ENCODE measurements around the gene ZFP36.

Gene ZFP36

DNA sequence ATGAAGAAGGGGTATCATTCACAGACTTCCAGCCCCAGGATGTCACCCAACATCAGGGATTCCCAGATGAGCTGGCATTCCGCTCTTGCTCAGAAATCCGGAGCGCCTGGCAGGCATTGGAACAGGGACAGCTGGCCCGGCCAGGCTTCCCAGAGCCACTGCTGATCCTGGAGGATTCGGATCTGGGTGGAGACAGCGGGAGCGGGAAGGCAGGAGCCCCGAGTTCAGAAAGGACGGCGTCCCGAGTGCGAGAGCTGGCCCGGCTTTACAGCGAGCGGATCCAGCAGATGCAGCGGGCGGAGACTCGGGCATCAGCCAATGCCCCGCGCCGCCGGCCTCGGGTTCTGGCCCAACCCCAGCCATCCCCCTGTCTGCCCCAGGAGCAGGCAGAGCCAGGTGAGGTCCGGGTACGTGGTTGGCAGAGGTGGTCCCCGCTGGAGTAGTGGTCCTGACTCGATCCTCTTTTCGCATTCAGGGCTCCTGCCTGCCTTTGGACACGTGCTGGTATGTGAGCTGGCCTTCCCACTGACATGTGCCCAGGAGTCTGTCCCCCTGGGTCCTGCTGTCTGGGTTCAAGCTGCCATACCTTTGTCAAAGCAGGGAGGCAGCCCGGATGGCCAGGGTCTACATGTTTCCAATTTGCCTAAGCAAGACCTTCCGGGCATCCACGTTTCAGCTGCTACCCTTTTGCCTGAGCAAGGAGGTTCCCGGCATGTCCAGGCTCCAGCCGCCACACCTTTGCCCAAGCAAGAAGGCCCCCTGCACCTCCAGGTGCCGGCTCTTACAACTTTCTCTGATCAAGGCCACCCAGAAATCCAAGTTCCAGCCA is 16.8 kb downstream of the ZFP36 start:
- no peak for FAIRE-seq

DNA sequence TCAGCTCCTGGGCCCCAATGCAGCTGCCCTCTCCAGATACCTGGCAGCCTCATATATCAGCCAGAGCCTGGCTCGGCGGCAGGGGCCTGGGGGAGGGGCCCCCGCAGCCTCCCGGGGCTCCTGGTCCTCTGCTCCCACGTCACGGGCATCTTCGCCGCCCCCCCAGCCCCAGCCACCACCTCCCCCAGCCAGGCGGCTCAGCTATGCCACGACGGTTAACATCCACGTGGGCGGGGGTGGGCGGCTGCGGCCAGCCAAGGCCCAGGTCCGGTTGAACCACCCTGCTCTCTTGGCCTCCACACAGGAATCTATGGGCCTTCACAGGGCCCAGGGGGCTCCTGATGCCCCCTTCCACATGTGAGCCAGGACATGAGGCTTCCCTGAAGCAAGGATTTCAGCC is 18.3 kb downstream of the ZFP36 start:
- no peak for FAIRE-seq

DNA sequence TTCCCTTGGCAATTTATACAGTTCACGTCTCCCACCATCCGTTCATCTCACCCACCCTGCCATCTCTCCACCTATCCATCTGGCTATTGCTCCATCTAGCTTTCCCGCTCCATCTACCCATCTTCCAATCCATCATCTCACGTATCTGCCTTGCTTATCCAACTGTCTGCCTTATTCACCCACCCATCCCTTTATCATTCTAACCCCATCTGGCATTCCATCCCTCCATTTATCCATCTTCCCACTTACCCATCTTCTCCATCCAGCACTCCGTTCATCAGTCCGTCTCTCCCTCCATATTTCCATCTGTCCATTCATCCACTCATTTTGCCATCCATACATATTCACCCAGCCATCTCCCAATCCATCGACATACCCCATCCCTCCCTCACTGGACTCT is 19.1 kb downstream of the ZFP36 start:
- FAIRE-seq: no peak

DNA sequence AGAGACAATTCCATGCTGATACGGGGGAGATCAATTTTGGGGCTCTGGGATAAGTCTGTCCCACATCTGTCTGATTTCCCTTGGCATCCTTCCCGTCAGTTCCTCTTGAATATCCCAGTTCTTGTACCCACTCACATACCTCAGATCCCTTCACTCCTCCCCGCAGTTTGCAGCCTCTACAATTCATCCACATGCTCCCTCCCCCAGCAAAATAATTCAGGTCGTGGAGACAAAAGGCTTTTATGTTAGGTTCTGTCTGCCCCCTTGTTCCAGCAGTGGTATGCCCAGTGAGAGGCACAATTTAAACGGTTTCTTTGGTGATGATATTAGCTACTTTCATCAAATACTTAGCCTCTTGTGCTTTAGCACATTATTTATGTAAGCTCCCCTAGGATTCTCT is 19.5 kb downstream of the ZFP36 start:
- no peak for FAIRE-seq

DNA sequence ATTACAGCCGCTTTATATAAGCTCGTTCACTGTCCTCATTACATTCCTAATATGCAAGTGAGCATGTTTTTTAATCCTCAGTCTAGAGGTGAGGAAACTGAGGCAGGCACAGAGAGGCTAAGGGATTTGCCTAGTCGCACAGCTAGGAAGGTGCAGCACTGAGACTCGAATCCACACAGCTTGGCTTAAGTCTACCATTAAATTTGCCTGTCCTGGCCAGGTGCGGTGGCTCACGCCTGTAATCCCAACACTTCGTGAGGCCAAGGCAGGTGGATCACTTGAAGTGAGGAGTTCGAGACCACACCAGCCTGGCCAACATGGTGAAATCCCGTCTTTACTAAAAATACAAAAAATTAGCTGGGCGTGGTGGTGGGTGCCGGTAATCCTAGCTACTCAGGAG is 21.1 kb downstream of the ZFP36 start:
- FAIRE-seq: no peak

DNA sequence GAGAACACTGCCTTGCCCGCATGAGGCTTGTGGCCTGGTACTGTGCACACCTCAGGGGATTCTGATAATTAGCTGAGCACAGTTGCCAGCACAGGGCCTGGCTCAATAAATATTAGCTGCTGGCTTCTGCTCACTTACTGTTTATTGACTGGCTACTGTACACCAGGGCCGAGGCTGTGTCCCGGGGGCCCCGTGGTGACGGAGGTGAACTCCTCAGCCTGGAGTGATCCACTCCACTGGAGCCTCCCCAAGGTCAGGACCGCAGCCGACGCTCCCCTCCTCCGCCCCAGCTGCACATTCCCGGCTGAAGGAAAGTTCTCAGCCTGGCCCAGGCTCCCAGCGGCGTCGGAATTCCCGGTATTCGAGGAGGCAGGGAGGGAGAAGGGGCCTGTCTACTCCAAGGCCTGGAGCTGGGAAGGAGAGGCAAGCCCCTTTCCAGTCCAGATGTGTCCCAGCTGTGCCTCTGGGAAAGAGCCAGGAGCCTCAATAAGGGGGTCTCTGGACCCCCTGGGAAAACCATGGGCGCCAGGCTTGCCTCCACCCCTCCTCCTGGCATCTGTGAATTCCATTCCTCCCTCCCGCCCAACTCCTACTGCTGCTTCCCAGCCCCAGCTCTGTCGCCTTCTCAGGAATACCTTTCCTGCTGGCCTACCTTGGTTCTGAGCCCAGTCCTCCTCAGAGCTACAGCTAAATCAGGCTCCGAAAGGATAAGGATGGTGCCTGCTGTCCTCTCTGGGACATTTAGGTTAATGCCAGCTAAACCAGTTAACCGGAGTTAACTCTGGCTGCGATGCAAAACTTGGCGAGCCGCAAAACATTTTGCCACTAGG is 21.9 kb downstream of the ZFP36 start:
- FAIRE-seq: no peak

DNA sequence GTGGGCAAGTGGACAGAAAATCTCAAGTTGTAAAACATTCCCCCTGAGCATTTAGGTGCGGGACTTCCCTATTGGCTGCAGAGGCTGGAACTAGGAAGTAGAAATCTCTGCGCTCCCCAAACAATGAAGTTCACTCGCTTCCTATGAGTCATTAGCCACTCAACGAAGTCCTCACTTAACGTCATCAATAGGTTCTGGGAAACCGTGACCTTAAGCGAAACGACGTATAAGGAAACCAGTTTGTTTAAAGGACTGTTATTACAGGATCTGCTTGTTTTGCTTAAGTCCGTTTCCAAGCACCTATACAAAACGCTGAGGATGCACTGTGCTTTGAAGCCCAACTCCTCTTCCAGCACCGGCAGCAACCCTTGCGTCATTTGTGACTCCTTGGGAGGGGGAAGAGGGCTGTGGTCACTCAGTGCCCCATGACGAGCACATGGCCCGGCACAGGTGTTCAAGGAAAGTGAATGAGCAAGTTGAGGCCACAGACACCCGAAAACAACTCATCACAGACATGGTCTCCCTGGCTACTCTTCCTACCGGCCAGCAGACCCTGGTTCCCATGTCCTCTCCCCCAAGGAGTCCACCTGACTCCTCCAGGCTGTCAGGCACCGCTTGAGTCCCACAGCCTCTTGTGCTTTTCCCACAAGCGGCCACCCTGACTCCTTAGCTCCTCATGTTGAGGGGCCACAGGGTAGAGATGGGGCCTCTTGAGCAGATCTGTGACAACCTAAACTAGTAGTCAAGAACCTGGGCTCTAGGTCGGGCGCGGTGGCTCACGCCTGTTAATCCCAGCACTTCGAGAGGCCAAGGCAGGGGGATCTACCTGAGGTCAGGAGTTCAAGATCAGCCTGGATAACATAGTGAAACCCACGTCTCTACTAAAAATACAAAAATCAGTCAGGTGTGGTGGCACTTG is 24.3 kb downstream of the ZFP36 start:
- peak; percentile 41 for FAIRE-seq

DNA sequence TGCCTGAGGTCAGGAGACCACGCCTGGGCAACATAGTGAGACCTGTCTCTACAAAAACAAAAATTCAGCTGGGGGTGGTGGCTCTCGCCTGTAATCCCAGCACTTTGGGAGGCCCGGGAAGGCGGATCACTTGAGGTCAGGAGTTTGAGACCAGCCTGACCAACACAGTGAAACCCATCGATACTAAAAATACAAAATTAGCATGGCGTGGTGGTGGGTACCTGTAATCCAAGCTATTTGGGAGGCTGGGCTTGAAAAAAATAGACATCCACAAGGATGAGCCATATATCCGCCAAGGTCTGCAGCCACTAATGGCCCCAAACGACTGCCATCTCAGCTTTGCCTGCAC is 26.0 kb downstream of the ZFP36 start:
- no peak for FAIRE-seq

DNA sequence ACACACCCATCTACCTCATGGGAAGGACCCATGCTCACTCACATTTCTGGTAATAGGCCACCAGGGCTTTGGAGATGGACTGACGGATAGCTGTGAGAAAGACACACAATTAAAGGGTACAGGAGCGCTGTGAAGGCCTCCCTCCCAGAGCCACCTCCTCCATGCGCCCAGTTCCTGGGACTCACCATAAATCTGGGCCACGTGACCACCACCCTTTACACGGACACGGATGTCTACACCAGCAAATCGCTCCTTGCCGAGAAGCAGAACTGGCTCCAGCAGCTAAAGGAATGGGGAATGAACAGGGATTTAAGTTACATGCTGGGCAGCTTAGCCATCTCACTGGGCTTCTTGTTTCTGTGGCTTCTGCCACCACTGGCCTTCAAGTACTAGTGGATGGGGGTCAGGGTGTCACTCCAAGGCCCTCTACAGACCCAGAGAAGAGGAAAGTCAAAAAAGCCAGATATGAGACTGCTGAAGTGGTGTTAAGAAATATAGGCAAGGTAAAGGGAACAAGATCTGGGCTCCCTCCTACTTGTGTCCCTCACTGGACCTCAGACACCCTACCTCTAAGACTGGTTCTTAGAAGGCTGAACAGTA is 26.9 kb downstream of the ZFP36 start:
- FAIRE-seq: no peak

DNA sequence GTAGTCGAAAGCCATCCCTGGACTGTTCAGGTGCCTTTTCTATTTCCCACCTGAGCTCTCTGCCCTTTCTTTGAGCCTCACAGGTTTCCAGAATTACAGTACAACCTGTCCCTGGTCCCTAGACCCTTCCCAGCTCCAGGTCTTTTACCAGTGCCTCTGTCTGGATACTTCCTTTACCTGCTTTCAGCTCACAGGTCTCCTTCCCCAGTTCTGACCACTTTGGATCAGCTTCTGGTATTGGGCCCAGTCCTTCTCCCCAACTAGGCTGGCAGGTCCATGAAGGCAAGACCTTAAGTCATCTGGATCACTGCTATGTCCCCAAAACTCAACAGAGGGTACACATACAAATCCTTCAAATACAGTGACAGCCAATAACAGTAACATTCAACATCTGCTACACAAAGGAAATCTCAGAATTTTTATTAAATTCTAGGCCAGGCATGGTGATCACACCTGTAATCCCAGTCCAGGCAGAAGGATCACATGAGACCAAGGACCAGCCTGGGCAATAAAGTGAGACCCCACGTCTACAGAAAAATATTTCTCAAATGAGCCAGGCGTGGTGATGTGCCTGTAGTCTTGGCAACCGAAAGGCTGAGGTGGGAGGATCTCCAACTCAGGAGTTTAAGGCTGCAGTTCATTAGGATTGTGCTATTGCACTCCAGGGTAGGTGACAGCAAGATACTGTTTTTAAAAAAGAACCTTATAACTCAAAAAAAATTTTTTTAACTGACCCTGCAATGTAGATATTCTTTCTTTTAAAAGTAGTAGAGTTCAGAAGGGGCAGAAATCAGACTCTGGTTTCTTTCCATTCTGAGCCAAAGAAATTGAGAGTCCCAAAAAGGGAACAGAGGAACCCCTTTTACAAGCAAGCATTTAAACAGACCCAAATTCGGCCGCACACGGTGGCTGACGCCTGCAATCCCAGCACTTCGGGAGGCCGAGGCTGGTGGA is 27.8 kb downstream of the ZFP36 start:
- FAIRE-seq: no peak

DNA sequence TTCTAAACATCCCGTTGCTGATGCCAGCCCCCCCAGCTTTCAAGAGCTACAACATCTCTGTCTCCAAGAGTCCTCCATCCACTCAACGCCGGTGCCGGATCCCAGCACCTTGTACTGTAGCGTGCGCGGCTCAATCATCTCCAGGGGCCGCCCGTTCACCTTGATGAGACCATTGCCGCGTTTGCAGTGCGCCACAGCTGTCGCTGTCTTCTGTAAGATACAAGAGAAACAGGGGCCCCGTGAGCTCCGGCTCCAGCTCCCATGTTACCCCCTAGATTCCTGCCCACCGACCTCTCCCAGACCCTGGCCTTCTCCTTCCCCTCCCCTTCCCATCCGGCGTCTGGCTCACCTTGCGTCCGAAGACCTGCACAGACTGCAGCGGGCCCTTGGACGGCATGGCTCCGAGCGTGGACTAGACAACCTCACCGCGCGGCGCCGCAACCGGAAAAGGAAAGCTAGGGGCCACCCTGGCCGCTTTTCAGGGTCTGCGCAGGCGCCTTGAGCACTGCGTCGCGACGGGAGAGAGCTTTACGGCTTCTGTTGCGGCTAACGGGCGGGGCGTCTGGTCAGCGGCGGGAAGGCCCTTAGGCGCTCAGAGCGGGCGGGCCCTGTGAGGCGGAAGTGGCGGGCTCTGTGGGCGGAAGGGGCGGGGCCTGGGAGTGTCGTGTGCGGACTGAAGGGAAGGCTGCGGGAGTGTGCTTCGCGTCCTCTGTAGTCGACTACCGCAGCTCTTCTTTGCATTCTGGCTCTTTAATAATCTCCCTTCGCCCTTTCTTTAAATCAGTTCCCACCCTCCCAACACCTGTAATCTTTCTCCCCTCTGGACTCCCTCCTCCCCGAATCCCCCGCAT is 29.1 kb downstream of the ZFP36 start, which contains the start of gene RPS16:
Gene RPS16, minus strand, starts transcription at position 451 of the 851 bp plus-strand sequence. Its CDS starts 54 bp downstream, at position 397.
- FAIRE-seq: peak; percentile 70

DNA sequence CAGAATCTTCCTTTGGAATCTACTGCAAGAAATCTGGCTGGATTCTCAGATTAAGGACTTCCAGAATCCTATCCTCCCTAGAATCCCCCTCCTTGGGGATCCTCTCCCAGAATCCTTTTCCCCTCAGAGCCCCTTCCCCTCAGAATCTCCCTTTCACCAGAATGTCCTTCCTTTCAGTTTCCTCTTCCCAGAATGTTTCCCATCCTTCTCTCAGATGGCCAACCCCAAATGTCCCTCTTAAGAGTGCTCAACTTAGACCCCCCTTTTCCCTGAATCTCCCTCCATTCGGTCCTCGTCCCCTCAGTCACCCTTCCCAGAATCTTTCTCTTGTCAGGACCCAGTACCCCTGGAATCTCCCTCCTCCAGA is 29.7 kb downstream of the ZFP36 start:
- no peak for FAIRE-seq

DNA sequence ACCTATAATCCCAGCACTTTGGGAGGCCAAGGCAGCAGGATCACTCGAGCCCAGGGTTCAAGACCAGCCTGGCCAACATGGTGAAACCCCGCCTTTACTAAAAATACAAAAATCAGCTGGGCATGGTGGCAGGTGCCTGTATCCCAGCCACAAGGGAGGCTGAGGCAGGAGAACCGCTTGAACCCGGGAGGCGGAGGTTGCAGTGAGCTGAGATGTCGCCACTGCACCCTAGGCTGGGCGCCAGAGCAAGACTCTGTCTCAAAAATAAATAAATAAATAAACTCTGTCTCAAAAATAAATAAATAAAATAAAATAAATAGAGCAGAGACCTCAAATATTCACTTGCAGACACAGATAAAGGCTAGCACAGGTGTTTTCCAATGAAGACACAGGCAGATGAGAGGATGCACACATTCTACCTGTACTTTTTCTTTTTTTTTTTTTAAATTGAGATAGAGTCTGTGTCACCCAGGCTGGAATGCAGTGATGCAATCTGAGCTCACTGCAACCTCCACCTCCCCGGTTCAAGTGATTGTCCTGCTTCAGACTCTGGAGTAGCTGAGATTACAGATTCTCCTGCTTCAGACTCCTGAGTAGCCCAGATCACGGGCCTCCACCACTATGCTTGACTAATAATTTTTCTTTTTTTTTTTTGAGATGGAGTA is 31.8 kb downstream of the ZFP36 start:
- no peak for FAIRE-seq

DNA sequence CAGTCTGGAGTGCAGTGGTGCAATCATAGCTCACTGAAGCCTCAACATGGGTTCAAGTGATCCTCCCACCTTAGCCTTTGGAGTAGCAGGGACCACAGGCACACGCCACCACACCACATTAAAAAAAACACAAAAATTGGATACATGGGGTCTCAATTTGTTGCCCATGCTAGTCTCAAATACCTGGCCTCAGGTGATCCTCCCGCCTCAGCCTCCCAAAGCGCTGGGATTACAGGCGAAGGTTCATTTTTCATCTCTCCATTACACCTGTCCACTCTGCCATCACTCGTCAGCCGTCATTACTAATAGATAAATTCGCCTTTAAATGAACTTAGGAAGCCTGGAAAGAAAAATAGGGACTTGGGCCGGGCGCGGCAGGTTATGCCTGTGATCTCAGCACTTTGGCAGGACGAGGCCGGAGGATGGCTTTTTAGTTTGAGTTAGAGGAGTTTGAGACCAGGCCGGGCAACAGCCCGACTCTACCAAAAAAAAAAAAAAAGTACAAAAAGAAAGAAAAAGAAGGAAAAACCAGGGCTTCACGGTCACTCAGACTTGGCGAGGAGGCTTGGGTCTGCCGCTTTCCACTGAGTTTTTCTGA is 38.0 kb downstream of the ZFP36 start:
- no peak for FAIRE-seq

DNA sequence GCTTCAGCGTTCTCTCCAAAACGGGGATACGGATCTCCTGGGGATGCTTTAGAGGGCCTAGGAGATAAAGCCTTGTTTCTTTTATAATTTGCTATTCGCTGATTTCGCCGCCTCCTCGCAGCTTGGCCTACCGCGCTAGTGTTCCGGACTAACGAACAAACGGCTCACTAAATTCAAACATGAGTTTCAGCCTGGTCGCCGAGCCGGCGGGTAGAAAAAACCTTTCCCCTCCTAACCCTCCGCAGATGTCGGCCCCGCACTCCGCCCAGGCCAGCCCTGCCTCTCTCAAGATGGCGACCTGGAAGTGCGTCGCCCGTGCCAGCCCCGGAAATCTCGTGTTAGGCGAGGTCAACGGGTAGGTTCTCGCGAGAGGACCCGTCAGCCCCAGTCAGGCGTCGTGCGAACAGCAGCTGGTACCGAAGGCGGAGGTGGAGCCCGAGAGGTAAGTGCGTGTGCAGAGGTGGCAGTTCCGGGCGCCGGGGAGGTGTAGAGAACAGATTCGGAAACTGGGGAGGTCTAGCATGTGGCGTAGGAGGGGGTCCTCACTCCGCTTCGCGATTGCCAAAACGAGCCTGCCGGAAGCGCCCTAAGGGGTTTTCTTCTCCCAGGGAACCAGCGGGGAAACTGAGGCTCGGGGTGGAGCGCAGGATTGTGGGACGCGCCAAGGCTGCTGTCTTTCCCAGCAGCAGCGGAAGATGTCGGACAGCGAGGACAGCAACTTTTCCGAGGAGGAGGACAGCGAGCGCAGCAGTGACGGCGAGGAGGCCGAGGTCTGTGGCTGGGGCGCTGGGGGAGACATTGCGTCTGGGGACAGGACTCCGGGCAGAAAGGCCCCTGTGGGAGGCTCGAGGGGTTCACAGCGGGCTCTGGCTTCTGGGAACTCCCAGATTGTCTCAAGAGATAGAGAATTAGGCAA is 38.8 kb downstream of the ZFP36 start, which contains the start of gene SUPT5H:
Gene SUPT5H, plus strand, starts transcription at position 387 of the 916 bp plus-strand sequence. Its CDS starts 309 bp downstream, at position 696.
- FAIRE-seq: peak; percentile 33

DNA sequence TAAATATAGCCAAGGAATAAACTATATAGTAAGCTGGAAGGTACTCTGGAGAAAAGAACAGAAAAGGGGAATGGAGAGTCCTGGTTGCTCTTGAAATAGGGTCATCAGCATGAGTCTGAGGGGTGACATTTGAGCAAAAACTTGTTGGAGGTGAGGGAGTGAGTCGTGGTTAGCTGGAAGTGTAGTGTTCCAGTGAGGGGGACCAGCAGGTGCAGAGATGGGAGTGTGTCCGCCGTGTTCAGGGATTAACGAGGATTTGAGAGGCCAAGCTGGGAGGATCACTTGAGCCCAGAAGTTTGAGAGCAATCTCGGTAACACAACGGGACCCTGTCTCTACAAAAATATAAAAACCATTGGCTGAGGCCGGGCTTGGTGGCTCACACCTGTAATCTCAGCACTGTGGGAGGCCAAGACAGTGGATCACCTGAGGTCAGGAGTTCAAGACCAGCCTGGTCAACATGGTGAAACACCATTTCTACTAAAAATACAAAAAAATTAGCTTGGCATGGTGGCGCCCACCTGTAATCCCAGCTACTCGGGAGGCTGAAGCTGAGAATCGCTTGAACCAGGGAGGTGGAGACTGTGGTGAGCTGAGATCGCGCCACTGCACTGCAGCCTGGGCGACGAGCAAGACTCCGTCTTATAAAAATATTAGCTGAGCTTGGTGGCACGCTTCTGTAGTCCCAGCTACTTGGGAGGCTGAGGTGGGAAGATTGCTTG is 39.9 kb downstream of the ZFP36 start:
- no peak for FAIRE-seq

DNA sequence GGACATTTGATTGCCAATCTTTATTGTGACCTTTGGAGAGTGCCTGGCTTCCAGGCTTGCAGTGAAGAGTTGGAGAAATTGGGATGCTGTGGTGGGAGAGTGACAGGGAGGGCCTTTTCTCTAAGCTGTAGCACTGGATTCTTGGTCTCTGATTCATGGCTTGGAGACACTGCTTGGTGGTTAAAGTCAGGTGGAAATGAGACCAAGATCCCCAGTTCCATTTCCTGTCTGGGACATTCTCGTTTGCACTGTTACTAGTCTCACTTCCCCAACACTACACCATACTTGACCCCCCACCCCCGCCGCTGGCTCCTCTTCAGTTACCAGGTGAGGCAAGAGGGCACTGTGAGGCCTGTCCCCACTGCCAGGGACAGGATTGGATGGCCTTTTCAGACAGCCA is 41.6 kb downstream of the ZFP36 start:
- no peak for FAIRE-seq
